ENCODE measurements around the gene CPT1C. TPM values are rescaled to one million over a fixed set of nuclear protein-coding genes. Genes with fewer than 3 reads are reported as not detected.

CPT1C gene
- total and polyA plus RNA-seq, 4 donors, result 0.37 to 0.75 (median 0.59) TPM

DNA sequence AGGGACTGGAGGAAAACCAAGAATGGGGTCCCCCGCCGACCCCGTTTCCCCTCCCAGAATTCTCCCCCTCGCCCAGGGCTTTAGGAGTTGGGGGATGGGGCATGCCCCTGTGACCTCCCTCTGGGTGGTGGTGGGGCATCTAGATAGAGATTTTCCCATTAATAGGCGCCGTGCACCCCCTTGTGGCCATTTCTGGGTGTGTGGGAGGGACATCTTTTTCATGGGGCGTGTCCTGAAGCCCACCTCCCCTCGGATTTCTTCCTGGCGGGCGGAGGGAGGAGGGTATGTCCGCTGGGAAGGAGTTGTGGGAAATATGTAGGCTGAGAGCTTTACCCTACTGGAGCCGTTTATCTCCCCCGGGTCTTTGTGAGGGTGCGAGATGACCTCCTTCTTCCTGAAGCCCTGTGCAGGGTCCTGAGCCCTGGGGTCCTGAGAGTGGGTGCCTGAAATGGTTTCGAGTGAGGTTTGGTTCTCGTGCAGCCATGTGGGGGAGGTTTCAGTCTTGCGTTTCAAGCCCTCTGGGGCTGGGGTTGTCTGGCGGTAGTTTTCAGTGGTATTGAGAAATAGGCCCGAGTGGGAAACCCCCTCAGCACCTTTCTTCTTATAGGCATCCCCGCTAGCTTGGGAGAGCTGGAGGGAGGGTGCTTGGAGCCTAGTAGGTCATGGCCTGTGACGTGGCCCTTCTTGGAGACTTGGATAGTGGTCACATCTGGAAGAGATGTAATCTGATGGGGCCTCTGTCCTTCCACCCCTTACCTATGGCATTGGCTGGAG lies 12.8 kb upstream of the CPT1C start:
- Histone ChIP-seq H3K9me3 (ENCODE audit: control insufficient read depth in 4 of 4, low read length in 3 of 4) (no peaks in the 10 kb centered on the region), H3K36me3 (ENCODE audit: control insufficient read depth in 4 of 4, insufficient read depth in 3 of 4, low read depth in 1 of 4, low read length in 3 of 4) (peaks cover 3 to 11% (median 8%) of the 10 kb centered on the region in 4 donors), H3K4me3 (ENCODE audit: low read depth in 1 of 3, low read length in 3 of 3) (peak overlapping the region; percentile 74 to 94 (median 85)), H3K4me1 (ENCODE audit: control insufficient read depth in 4 of 4, insufficient read depth in 4 of 4, low read length in 3 of 4) (peaks cover 2 to 38% (median 22%) of the 10 kb centered on the region in 4 donors), H3K9ac (ENCODE audit: low read depth in 1 of 2, low read length in 2 of 2) (peak overlapping the region in 1 of 2 donors; percentile 73), H3K27me3 (ENCODE audit: control insufficient read depth in 4 of 4, insufficient read depth in 4 of 4, low read length in 3 of 4) (no peaks in the 10 kb centered on the region), H3K27ac (ENCODE audit: low read depth in 1 of 2, low read length in 2 of 2) (peak overlapping the region; percentile 91 to 93)
- WGBS, result 10% methylated on average over 21 of the region's 21 CpGs
- peak; percentile 85 for DNase-seq (ENCODE audit: low spot score)
- TF ChIP-seq RXRA (IDR thresholded peaks at IDR 0.05), result no peak
- TF ChIP-seq NR2F2 (IDR thresholded peaks at IDR 0.05), result peak; percentile 53
- TF ChIP-seq RAD21 (IDR thresholded peaks at IDR 0.05), result peak; percentile 71 to 76
- TF ChIP-seq HNF4A (conservative IDR thresholded peaks at IDR 0.05), result no peak
- peak; percentile 62 for TF ChIP-seq CTCF (IDR thresholded peaks at IDR 0.05; ENCODE audit: low read depth, low read length, missing input control)
- TF ChIP-seq EGR1 (IDR thresholded peaks at IDR 0.05; ENCODE audit: low read depth in 2 of 2), result no peak
- no peak for TF ChIP-seq REST (IDR thresholded peaks at IDR 0.05)

DNA sequence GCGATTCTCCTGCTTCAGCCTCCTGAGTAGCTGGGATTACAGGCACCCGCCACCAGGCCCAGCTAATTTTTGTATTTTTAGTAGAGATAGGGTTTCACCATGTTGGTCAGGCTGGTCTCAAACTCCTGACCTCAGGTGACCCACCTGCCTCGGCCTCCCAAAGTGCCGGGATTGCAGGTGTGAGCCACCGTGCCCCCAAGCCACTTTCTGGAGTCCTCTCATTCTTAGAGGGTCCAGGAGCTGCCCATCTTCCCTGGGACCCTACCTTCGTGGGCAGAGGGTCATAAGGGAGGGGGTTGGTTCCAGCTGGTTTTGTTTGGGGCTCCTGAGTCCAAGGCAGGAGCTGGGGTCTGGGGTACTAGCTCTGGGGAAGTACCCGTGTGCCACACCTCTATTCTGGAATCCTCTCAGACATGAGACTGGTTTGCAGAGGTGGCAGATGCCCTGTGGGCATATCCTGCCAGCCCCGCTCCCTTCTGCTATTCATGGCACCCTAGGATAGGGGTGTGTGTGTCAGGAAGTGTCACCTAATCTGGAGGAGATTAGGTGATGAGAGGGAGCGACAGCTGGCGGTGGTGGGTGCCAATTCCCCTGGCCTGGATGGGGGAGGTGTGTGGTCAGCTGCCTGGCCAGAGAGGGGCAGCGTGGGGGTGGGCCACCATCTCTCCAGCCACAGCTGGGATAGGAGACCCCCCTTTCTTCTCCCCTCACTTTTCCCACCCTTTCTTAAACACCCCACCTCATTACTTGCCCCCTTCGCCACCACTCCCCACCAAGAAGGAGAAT lies 11.7 kb upstream of the CPT1C start:
- Histone ChIP-seq H3K36me3 (ENCODE audit: control insufficient read depth in 4 of 4, insufficient read depth in 3 of 4, low read depth in 1 of 4, low read length in 3 of 4) (peaks cover 3 to 19% (median 9%) of the 10 kb centered on the region in 4 donors), H3K4me1 (ENCODE audit: control insufficient read depth in 4 of 4, insufficient read depth in 4 of 4, low read length in 3 of 4) (peaks cover 2 to 38% (median 22%) of the 10 kb centered on the region in 4 donors), H3K27ac (ENCODE audit: low read depth in 1 of 2, low read length in 2 of 2) (no peak overlapping the region), H3K4me3 (ENCODE audit: low read depth in 1 of 3, low read length in 3 of 3) (no peak overlapping the region), H3K27me3 (ENCODE audit: control insufficient read depth in 4 of 4, insufficient read depth in 4 of 4, low read length in 3 of 4) (no peaks in the 10 kb centered on the region), H3K9me3 (ENCODE audit: control insufficient read depth in 4 of 4, low read length in 3 of 4) (no peaks in the 10 kb centered on the region), H3K9ac (ENCODE audit: low read depth in 1 of 2, low read length in 2 of 2) (no peak overlapping the region)
- no peak for TF ChIP-seq NR2F2 (IDR thresholded peaks at IDR 0.05)
- TF ChIP-seq HNF4A (conservative IDR thresholded peaks at IDR 0.05), result no peak
- DNase-seq (ENCODE audit: low spot score), result no peak
- WGBS, result 71% methylated on average over 12 of the region's 12 CpGs

GRCh38 chr19:49679771-49680413 lies 11.0 kb upstream of the CPT1C start:
- H3K36me3 ChIP-seq (ENCODE audit: control insufficient read depth in 4 of 4, insufficient read depth in 3 of 4, low read depth in 1 of 4, low read length in 3 of 4), result peaks cover 3 to 25% (median 9%) of the 10 kb centered on the region in 4 donors
- H3K4me1 ChIP-seq (ENCODE audit: control insufficient read depth in 4 of 4, insufficient read depth in 4 of 4, low read length in 3 of 4), result peaks cover 2 to 38% (median 22%) of the 10 kb centered on the region in 4 donors
- no peak overlapping the region for H3K9ac ChIP-seq (ENCODE audit: low read depth in 1 of 2, low read length in 2 of 2)
- H3K9me3 ChIP-seq (ENCODE audit: control insufficient read depth in 4 of 4, low read length in 3 of 4), result no peaks in the 10 kb centered on the region
- peak overlapping the region in 1 of 2 donors; percentile 33 for H3K27ac ChIP-seq (ENCODE audit: low read depth in 1 of 2, low read length in 2 of 2)
- DNase-seq (ENCODE audit: low spot score), result no peak
- WGBS, result 74% methylated on average over 10 of the region's 10 CpGs
- no peak overlapping the region for H3K4me3 ChIP-seq (ENCODE audit: low read depth in 1 of 3, low read length in 3 of 3)
- TF ChIP-seq TAF1 (conservative IDR thresholded peaks at IDR 0.05), result no peak
- no peak for TF ChIP-seq ZBTB33 (IDR thresholded peaks at IDR 0.05)
- TF ChIP-seq EGR1 (IDR thresholded peaks at IDR 0.05; ENCODE audit: low read depth in 2 of 2), result no peak
- TF ChIP-seq HNF4G (IDR thresholded peaks at IDR 0.05), result no peak
- no peak for TF ChIP-seq NR2F2 (IDR thresholded peaks at IDR 0.05)
- TF ChIP-seq MAX (IDR thresholded peaks at IDR 0.05), result no peak
- no peak for TF ChIP-seq FOXA1 (IDR thresholded peaks at IDR 0.05)
- no peak for TF ChIP-seq ATF3 (IDR thresholded peaks at IDR 0.05)
- TF ChIP-seq FOXA2 (IDR thresholded peaks at IDR 0.05), result no peak
- no peak for TF ChIP-seq RAD21 (IDR thresholded peaks at IDR 0.05)
- H3K27me3 ChIP-seq (ENCODE audit: control insufficient read depth in 4 of 4, insufficient read depth in 4 of 4, low read length in 3 of 4), result no peaks in the 10 kb centered on the region

All from liver (tissue), 9 donors.